Chondrocyte (in vitro differentiated cells): Measurements from ENCODE around the gene ATP2A1. TPM values are rescaled to one million over a fixed set of nuclear protein-coding genes. Genes with fewer than 3 reads are reported as not detected.
A peak's percentile ranks its signal among the peaks of the same experiment; 100 is the strongest.

Experiments used
- DNase-seq: peaks from one replicate; pipeline ENCODE4 v3.0.0; 2021; ENCODE audit warnings: mixed read lengths, low spot score
- H3K27ac Mint-ChIP-seq: one replicate; pipeline ENCODE4 v1.8.0; 2021; ENCODE audit warnings: mild to moderate bottlenecking, moderate library complexity, mixed read lengths; ENCODE audit not compliant: unreplicated experiment
- H3K27me3 Mint-ChIP-seq: 2 replicates; pipeline ENCODE4 v1.8.0; 2021; ENCODE audit warnings: low read depth, mixed read lengths
- H3K36me3 Mint-ChIP-seq: 2 replicates; pipeline ENCODE4 v1.8.0; 2021; ENCODE audit warnings: low read depth, mixed read lengths
- H3K4me1 Mint-ChIP-seq: 2 replicates; pipeline ENCODE4 v1.8.0; 2021; ENCODE audit warnings: low read depth, mild to moderate bottlenecking, mixed read lengths
- H3K4me3 Mint-ChIP-seq: one replicate; pipeline ENCODE4 v1.8.0; 2021; ENCODE audit warnings: mild to moderate bottlenecking, moderate library complexity, mixed read lengths; ENCODE audit not compliant: unreplicated experiment
- H3K9me3 Mint-ChIP-seq: 2 replicates; pipeline ENCODE4 v1.8.0; 2021; ENCODE audit warnings: low read depth, mixed read lengths
- CTCF ChIP-seq: fragments of 200-600 bp; sonication (generic); IDR thresholded peaks from 2 replicates; pipeline ENCODE4 v1.5.0; 2021; ENCODE audit warnings: antibody characterized with exemption, mild to moderate bottlenecking, moderate library complexity
- total RNA-seq: library from RNA; stranded (reverse); gene quantifications from 3 replicates; pipeline ENCODE4 v1.2.1, GENCODE V29; 2021

The ATP2A1 gene
- total RNA-seq, 1 donor from 2014 or later: 0.42 TPM

DNA sequence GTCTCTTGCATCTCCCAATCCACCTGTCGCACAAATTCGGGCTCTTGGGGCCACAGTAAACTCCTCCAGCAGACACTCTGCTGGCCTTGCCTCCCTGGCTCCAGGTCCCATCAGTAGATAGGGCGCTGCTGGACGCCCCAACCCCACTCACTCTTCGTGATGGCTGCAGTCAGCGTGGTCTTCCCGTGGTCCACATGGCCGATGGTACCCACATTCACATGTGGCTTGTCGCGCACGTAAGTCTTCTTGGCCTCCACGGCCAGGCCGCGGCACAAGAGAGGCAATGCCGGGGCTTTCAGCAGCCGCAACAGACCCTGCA is 32.6 kb upstream of the ATP2A1 start:
- peak overlapping the region; percentile 91 for H3K4me3 Mint-ChIP-seq
- peaks cover 26% of the 10 kb centered on the region for H3K4me1 Mint-ChIP-seq
- H3K27ac Mint-ChIP-seq: peak overlapping the region; percentile 99
- TF ChIP-seq CTCF: no peak
- no peaks in the 10 kb centered on the region for H3K27me3 Mint-ChIP-seq
- DNase-seq: no peak
- no peaks in the 10 kb centered on the region for H3K9me3 Mint-ChIP-seq
- peaks cover 8% of the 10 kb centered on the region for H3K36me3 Mint-ChIP-seq

GRCh38 chr16:28846080-28846932 is 32.0 kb upstream of the ATP2A1 start, which contains the start of gene TUFM:
TUFM (minus strand) TSS chr16:28846348; CDS start chr16:28846269, 79 bp downstream.
- H3K27ac Mint-ChIP-seq: peak within 1 kb of the TSS; percentile 99
- DNase-seq: peak; percentile 98
- H3K27me3 Mint-ChIP-seq: no peaks in the 10 kb centered on the region
- peak; percentile 79 for TF ChIP-seq CTCF
- H3K36me3 Mint-ChIP-seq: peaks cover 8% of the 10 kb centered on the region
- no peaks in the 10 kb centered on the region for H3K9me3 Mint-ChIP-seq
- H3K4me1 Mint-ChIP-seq: peaks cover 26% of the 10 kb centered on the region
- H3K4me3 Mint-ChIP-seq: peak within 1 kb of the TSS; percentile 91

GRCh38 chr16:28846933-28847273 is 31.4 kb upstream of the ATP2A1 start:
- peak overlapping the region; percentile 99 for H3K27ac Mint-ChIP-seq
- H3K4me3 Mint-ChIP-seq: peak overlapping the region; percentile 91
- TF ChIP-seq CTCF: no peak
- H3K4me1 Mint-ChIP-seq: peaks cover 26% of the 10 kb centered on the region
- H3K36me3 Mint-ChIP-seq: peaks cover 8% of the 10 kb centered on the region
- H3K9me3 Mint-ChIP-seq: no peaks in the 10 kb centered on the region
- no peaks in the 10 kb centered on the region for H3K27me3 Mint-ChIP-seq
- DNase-seq: no peak

GRCh38 chr16:28858421-28858820 is 19.9 kb upstream of the ATP2A1 start:
- DNase-seq: no peak
- Mint-ChIP-seq H3K9me3 (no peaks in the 10 kb centered on the region), H3K36me3 (peaks cover 2% of the 10 kb centered on the region), H3K4me1 (peaks cover 8% of the 10 kb centered on the region), H3K27me3 (no peaks in the 10 kb centered on the region), H3K27ac (no peak overlapping the region), H3K4me3 (no peak overlapping the region)
- no peak for TF ChIP-seq CTCF

- Mint-ChIP-seq H3K27ac (no peak overlapping the region), H3K9me3 (no peaks in the 10 kb centered on the region), H3K36me3 (peaks cover 2% of the 10 kb centered on the region), H3K27me3 (no peaks in the 10 kb centered on the region), H3K4me1 (peaks cover 12% of the 10 kb centered on the region), H3K4me3 (no peak overlapping the region)
- TF ChIP-seq CTCF: no peak
- DNase-seq: no peak
These were observed 19.0 kb upstream of the ATP2A1 start for GRCh38 chr16:28859326-28859725.
